Neural progenitor cell (in vitro differentiated cells): ENCODE measurements around the gene HCFC1. TPM values are rescaled to one million over a fixed set of nuclear protein-coding genes. Genes with fewer than 3 reads are reported as not detected.
A peak's percentile ranks its signal among the peaks of the same experiment; 100 is the strongest.

Source experiments
- DNase-seq: peaks from one replicate; pipeline ENCODE4 v3.0.0-alpha.2; 2016; ENCODE audit warnings: low spot score
- H2AFZ ChIP-seq: fragments of 200-600 bp; sonication (generic); replicated peaks from 2 replicates; pipeline ENCODE4 v1.6.1; 2016; ENCODE audit warnings: antibody characterized with exemption
- H3F3A ChIP-seq: fragments of 200-600 bp; sonication (generic); 2 replicates; pipeline ENCODE4 v1.6.1; 2016; ENCODE audit warnings: antibody characterized with exemption, low read depth
- H3K27ac ChIP-seq: fragments of 200-600 bp; sonication (generic); 2 replicates; pipeline ENCODE4 v1.5.1; 2016; ENCODE audit warnings: mild to moderate bottlenecking
- H3K27me3 ChIP-seq: fragments of 200-600 bp; sonication (generic); 2 replicates; pipeline ENCODE4 v1.6.1; 2016; ENCODE audit warnings: mild to moderate bottlenecking, moderate library complexity
- H3K36me3 ChIP-seq: fragments of 200-600 bp; sonication (generic); 2 replicates; pipeline ENCODE4 v1.5.1; 2016
- H3K4me1 ChIP-seq: fragments of 200-600 bp; sonication (generic); 2 replicates; pipeline ENCODE4 v1.6.1; 2016; ENCODE audit warnings: mixed run types
- H3K4me2 ChIP-seq: fragments of 200-600 bp; sonication (generic); 2 replicates; pipeline ENCODE4 v1.6.1; 2016
- H3K4me3 ChIP-seq: fragments of 200-600 bp; sonication (generic); 2 replicates; pipeline ENCODE4 v1.5.1; 2016
- H3K79me2 ChIP-seq: fragments of 200-600 bp; sonication (generic); 2 replicates; pipeline ENCODE4 v1.6.1; 2016; ENCODE audit warnings: low read depth
- H3K9ac ChIP-seq: fragments of 200-600 bp; sonication (generic); 2 replicates; pipeline ENCODE4 v1.6.1; 2016
- H3K9me3 ChIP-seq: fragments of 200-600 bp; sonication (generic); 2 replicates; pipeline ENCODE4 v1.5.1; 2016; ENCODE audit warnings: low read depth
- H4K20me1 ChIP-seq: fragments of 200-600 bp; sonication (generic); 2 replicates; pipeline ENCODE4 v1.6.1; 2016; ENCODE audit warnings: low read depth
- H3K27ac Mint-ChIP-seq: 3 replicates; pipeline ENCODE4 v1.8.0; 2021; ENCODE audit warnings: mixed read lengths
- H3K27me3 Mint-ChIP-seq: 2 replicates; pipeline ENCODE4 v1.8.0; 2022; ENCODE audit warnings: low read depth, mild to moderate bottlenecking, inconsistent platforms, moderate library complexity, mixed read lengths; ENCODE audit not compliant: insufficient read depth
- H3K36me3 Mint-ChIP-seq: 3 replicates; pipeline ENCODE4 v1.8.0; 2021; ENCODE audit warnings: mixed read lengths
- H3K4me1 Mint-ChIP-seq: 3 replicates; pipeline ENCODE4 v1.8.0; 2021; ENCODE audit warnings: mixed read lengths
- H3K4me3 Mint-ChIP-seq: 3 replicates; pipeline ENCODE4 v1.8.0; 2021; ENCODE audit warnings: mild to moderate bottlenecking, moderate library complexity, mixed read lengths
- H3K9me3 Mint-ChIP-seq: 3 replicates; pipeline ENCODE4 v1.8.0; 2020; ENCODE audit warnings: mixed read lengths
- EZH2 ChIP-seq: fragments of 200-600 bp; sonication (generic); IDR thresholded peaks from 2 replicates; pipeline ENCODE4 v1.6.1; 2017; ENCODE audit warnings: antibody characterized with exemption, mild to moderate bottlenecking, moderate library complexity
- EZH2phosphoT487 ChIP-seq: fragments of 200-600 bp; sonication (generic); IDR thresholded peaks from 2 replicates; pipeline ENCODE4 v1.6.1; 2017; ENCODE audit warnings: antibody characterized with exemption
- total RNA-seq: library from RNA; depleted of rRNA; stranded (reverse); fragments of >200 nt; gene quantifications from 2 replicates; pipeline ENCODE4 v1.2.3, GENCODE V29; 2015; ENCODE audit warnings: low replicate concordance
- TF ChIP-seq, protein P1 (sequence below): fragments of 200-600 bp; sonication (generic); IDR thresholded peaks from 2 replicates; pipeline ENCODE4 v1.5.1; 2017; ENCODE audit warnings: antibody characterized with exemption, mild to moderate bottlenecking

HCFC1 gene
- total RNA-seq, 1 donor from 2014 or later: 20.7 TPM

DNA sequence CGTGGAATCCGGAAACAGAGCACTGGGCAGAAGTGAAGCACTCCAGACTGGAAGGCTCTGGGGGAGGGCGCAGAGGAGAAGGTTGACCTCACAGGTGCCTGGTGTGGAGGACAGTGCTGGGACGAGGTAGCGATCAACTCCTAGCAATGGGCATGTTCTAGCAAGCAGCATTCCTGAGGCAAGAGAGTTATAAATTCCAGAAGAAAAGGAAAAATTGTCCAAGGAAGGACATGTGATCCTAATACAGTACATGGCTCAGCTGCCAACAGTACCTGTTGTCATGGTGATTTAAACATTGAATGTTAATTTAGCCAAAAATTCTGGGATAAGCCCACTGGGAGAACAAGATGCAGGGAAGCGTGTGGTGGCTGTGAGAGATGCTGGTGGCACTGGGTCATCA lies 53.7 kb downstream of the HCFC1 start:
- TF ChIP-seq EZH2phosphoT487: no peak
- peak overlapping the region; percentile 38 for H3K27ac Mint-ChIP-seq
- no peaks in the 10 kb centered on the region for H3K27me3 Mint-ChIP-seq
- Histone ChIP-seq H4K20me1 (no peaks in the 10 kb centered on the region), H3K4me2 (no peak overlapping the region), H3K27me3 (no peaks in the 10 kb centered on the region), H2AFZ (no peak overlapping the region), H3K4me3 (no peak overlapping the region), H3K9ac (no peak overlapping the region), H3K27ac (no peak overlapping the region), H3K9me3 (no peaks in the 10 kb centered on the region), H3K4me1 (no peaks in the 10 kb centered on the region), H3K79me2 (no peaks in the 10 kb centered on the region), H3K36me3 (no peaks in the 10 kb centered on the region), H3F3A (no peaks in the 10 kb centered on the region)
- no peak overlapping the region for H3K4me3 Mint-ChIP-seq
- H3K9me3 Mint-ChIP-seq: peaks cover 29% of the 10 kb centered on the region
- no peaks in the 10 kb centered on the region for H3K36me3 Mint-ChIP-seq
- peaks cover 11% of the 10 kb centered on the region for H3K4me1 Mint-ChIP-seq
- DNase-seq: no peak

DNA sequence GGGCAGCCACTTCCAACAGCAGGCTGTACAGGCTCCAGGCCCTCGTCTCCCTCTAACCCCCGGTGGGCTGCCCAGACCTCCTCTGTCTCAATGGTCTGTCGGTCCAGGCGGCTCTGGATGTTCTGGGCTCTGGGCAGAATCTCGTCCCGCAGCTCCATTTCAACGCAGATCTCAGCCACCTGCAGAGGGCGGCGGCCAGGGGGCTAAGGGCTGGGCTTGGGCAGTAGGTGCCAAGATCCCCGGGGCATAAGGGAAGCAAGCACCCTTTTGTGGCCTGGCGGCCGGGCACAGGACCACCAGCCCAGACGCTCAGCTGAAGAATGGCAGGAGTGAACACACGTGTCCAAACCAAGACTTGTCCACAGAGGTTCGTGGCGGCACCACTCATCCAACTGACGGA lies 57.9 kb downstream of the HCFC1 start:
- Histone ChIP-seq H3K79me2 (no peaks in the 10 kb centered on the region), H3K4me1 (no peaks in the 10 kb centered on the region), H3K9ac (no peak overlapping the region), H3K9me3 (no peaks in the 10 kb centered on the region), H3K27ac (no peak overlapping the region), H2AFZ (no peak overlapping the region), H3K4me3 (no peak overlapping the region), H3F3A (no peaks in the 10 kb centered on the region), H3K36me3 (no peaks in the 10 kb centered on the region), H3K4me2 (no peak overlapping the region), H4K20me1 (no peaks in the 10 kb centered on the region), H3K27me3 (no peaks in the 10 kb centered on the region)
- no peak for TF ChIP-seq EZH2phosphoT487
- TF ChIP-seq, protein P1, sequence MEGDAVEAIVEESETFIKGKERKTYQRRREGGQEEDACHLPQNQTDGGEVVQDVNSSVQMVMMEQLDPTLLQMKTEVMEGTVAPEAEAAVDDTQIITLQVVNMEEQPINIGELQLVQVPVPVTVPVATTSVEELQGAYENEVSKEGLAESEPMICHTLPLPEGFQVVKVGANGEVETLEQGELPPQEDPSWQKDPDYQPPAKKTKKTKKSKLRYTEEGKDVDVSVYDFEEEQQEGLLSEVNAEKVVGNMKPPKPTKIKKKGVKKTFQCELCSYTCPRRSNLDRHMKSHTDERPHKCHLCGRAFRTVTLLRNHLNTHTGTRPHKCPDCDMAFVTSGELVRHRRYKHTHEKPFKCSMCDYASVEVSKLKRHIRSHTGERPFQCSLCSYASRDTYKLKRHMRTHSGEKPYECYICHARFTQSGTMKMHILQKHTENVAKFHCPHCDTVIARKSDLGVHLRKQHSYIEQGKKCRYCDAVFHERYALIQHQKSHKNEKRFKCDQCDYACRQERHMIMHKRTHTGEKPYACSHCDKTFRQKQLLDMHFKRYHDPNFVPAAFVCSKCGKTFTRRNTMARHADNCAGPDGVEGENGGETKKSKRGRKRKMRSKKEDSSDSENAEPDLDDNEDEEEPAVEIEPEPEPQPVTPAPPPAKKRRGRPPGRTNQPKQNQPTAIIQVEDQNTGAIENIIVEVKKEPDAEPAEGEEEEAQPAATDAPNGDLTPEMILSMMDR: no peak
- H3K27me3 Mint-ChIP-seq: no peaks in the 10 kb centered on the region
- H3K4me1 Mint-ChIP-seq: peaks cover 8% of the 10 kb centered on the region
- H3K9me3 Mint-ChIP-seq: peaks cover 26% of the 10 kb centered on the region
- no peak overlapping the region for H3K27ac Mint-ChIP-seq
- H3K36me3 Mint-ChIP-seq: no peaks in the 10 kb centered on the region
- H3K4me3 Mint-ChIP-seq: no peak overlapping the region
- no peak for DNase-seq

DNA sequence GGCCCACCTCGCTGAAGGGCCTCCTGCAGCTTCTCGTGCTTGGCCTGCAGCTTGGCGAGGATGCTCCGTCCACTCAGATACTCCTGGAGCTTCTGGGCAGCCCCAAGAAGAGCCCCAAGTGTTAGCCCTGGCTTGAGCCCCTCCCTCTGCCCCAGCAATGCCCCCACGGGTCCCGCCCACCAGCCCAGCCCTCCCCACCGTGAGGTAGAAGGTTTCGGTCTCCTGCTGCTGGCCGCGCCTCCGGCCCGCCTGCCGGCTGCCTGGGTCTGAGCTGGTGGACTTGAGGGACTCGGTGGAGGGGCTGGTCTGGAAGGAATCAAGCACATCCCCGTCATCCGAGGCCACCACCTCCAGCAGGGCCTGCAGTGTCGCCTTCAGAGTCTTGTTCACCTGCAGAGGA lies 58.4 kb downstream of the HCFC1 start:
- no peaks in the 10 kb centered on the region for H3K36me3 ChIP-seq
- H3K9ac ChIP-seq: no peak overlapping the region
- H3K4me1 ChIP-seq: no peaks in the 10 kb centered on the region
- peaks cover 26% of the 10 kb centered on the region for H3K9me3 Mint-ChIP-seq
- no peaks in the 10 kb centered on the region for H3K27me3 ChIP-seq
- peaks cover 8% of the 10 kb centered on the region for H3K4me1 Mint-ChIP-seq
- no peak overlapping the region for H3K4me3 ChIP-seq
- no peaks in the 10 kb centered on the region for H4K20me1 ChIP-seq
- H2AFZ ChIP-seq: no peak overlapping the region
- no peaks in the 10 kb centered on the region for H3F3A ChIP-seq
- no peak overlapping the region for H3K27ac Mint-ChIP-seq
- H3K4me2 ChIP-seq: no peak overlapping the region
- H3K4me3 Mint-ChIP-seq: no peak overlapping the region
- TF ChIP-seq EZH2phosphoT487 (no peak), EZH2 (no peak)
- TF ChIP-seq, protein P1: no peak
- no peak overlapping the region for H3K27ac ChIP-seq
- H3K36me3 Mint-ChIP-seq: no peaks in the 10 kb centered on the region
- no peaks in the 10 kb centered on the region for H3K79me2 ChIP-seq
- DNase-seq: no peak
- no peaks in the 10 kb centered on the region for H3K27me3 Mint-ChIP-seq
- no peaks in the 10 kb centered on the region for H3K9me3 ChIP-seq

DNA sequence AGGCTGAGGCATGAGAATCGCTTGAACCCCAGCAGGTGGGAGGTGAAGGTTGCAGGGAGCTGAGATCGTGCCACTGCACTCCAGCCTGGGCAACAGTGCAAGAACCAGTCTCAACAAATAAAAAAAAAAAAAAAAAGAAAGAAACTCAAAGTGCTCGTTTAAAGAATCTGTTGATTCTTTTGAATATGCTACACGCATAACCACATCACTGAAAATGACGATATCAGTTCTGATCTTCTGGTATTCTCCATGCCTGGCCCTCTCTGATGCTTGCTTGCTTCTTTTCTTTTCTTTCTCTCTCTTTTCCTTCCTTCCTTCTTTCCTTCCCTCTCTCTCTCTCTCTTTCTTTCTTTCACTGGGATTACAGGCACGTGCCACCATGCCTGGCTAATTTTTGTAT lies 59.8 kb downstream of the HCFC1 start:
- Histone ChIP-seq H3K9ac (no peak overlapping the region), H3K4me3 (no peak overlapping the region), H2AFZ (no peak overlapping the region), H3K27me3 (no peaks in the 10 kb centered on the region), H3F3A (no peaks in the 10 kb centered on the region), H3K9me3 (no peaks in the 10 kb centered on the region), H3K79me2 (no peaks in the 10 kb centered on the region), H3K4me1 (no peaks in the 10 kb centered on the region), H3K27ac (no peak overlapping the region), H3K36me3 (no peaks in the 10 kb centered on the region), H3K4me2 (no peak overlapping the region), H4K20me1 (no peaks in the 10 kb centered on the region)
- H3K27ac Mint-ChIP-seq: peak overlapping the region; percentile 72
- TF ChIP-seq, protein P1: no peak
- TF ChIP-seq EZH2: no peak
- no peak for TF ChIP-seq EZH2phosphoT487
- no peaks in the 10 kb centered on the region for H3K27me3 Mint-ChIP-seq
- no peak overlapping the region for H3K4me3 Mint-ChIP-seq
- DNase-seq: no peak
- peaks cover 4% of the 10 kb centered on the region for H3K4me1 Mint-ChIP-seq
- peaks cover 23% of the 10 kb centered on the region for H3K9me3 Mint-ChIP-seq
- no peaks in the 10 kb centered on the region for H3K36me3 Mint-ChIP-seq
